D721Med (cell line): ENCODE data around the gene LPP.
"Not testable (repeated sequence)": the region's sequence is repeated elsewhere in the genome, so short reads cannot be mapped to it uniquely, and the experiment has no call there.

Source experiments
- DNase-seq: peaks from one replicate; pipeline ENCODE4 v3.0.0; 2011; ENCODE audit warnings: low spot score; ENCODE audit not compliant: insufficient read length
- FAIRE-seq: peaks from 2 replicates; lab custom pipeline; 2011; peaks lifted over from hg19 to GRCh38; lab: Jason Lieb, UNC
- CTCF ChIP-seq: IDR thresholded peaks from 2 replicates; pipeline ENCODE4 v1.5.1; 2012; ENCODE audit warnings: mild to moderate bottlenecking, control low read depth; ENCODE audit not compliant: insufficient read depth; ENCODE audit errors: missing control alignments

The LPP gene

GRCh38 chr3:188125076-188125475 is 28.9 kb upstream of the LPP start:
- TF ChIP-seq CTCF = no peak
- DNase-seq (no peak), FAIRE-seq (no peak)

GRCh38 chr3:188126276-188126675 is 27.7 kb upstream of the LPP start:
- TF ChIP-seq CTCF = no peak
- FAIRE-seq (no peak), DNase-seq (no peak)

GRCh38 chr3:188126934-188127333 is 27.0 kb upstream of the LPP start:
- FAIRE-seq = no peak
- no peak for DNase-seq
- no peak for TF ChIP-seq CTCF

GRCh38 chr3:188128905-188129304 is 25.1 kb upstream of the LPP start:
- DNase-seq (no peak), FAIRE-seq (no peak)
- TF ChIP-seq CTCF = no peak

- FAIRE-seq, DNase-seq: not testable (repeated sequence)
These were observed 22.9 kb upstream of the LPP start for GRCh38 chr3:188131023-188131422.

- no peak for FAIRE-seq
These were observed 20.7 kb upstream of the LPP start for GRCh38 chr3:188133219-188133618.

GRCh38 chr3:188133646-188134045 is 20.3 kb upstream of the LPP start:
- FAIRE-seq (no peak), DNase-seq (no peak)

More at GRCh38 chr3:188133219-188133618, 20.7 kb upstream of the LPP start:
- no peak for TF ChIP-seq CTCF
- DNase-seq = no peak

More at GRCh38 chr3:188133646-188134045, 20.3 kb upstream of the LPP start:
- no peak for TF ChIP-seq CTCF
